Measurements from ENCODE around the gene UBE2Q1.

The UBE2Q1 gene

GRCh38 chr1:154571244-154571963, 12.9 kb upstream of the UBE2Q1 start:
- Mint-ChIP-seq H3K27me3 (ENCODE audit: low read depth) (peaks cover 64% of the 10 kb centered on the region), H3K4me1 (peaks cover 27% of the 10 kb centered on the region), H3K36me3 (ENCODE audit: low read depth) (no peaks in the 10 kb centered on the region), H3K9me3 (no peaks in the 10 kb centered on the region), H3K4me3 (no peak overlapping the region), H3K27ac (no peak overlapping the region)
- no peak for TF ChIP-seq CTCF (IDR thresholded peaks at IDR 0.05; ENCODE audit: unreplicated experiment in 3 of 3)

GRCh38 chr1:154568157-154568815, 9.8 kb upstream of the UBE2Q1 start:
- TF ChIP-seq CTCF (IDR thresholded peaks at IDR 0.05; ENCODE audit: unreplicated experiment in 3 of 3): no peak
- peak overlapping the region; percentile 43 to 75 (median 53) for H3K4me3 Mint-ChIP-seq
- no peak overlapping the region for H3K27ac Mint-ChIP-seq
- no peaks in the 10 kb centered on the region for H3K9me3 Mint-ChIP-seq
- peaks cover 9% of the 10 kb centered on the region for H3K4me1 Mint-ChIP-seq
- H3K36me3 Mint-ChIP-seq (ENCODE audit: low read depth): no peaks in the 10 kb centered on the region
- peaks cover 81% of the 10 kb centered on the region for H3K27me3 Mint-ChIP-seq (ENCODE audit: low read depth)

- H3K27me3 Mint-ChIP-seq (ENCODE audit: low read depth): peaks cover 81% of the 10 kb centered on the region
- TF ChIP-seq CTCF (IDR thresholded peaks at IDR 0.05; ENCODE audit: unreplicated experiment in 3 of 3): no peak
- H3K4me1 Mint-ChIP-seq: peaks cover 9% of the 10 kb centered on the region
- H3K4me3 Mint-ChIP-seq: peak within 1 kb of the TSS; percentile 75 to 80 (median 77)
- no peak within 1 kb of the TSS for H3K27ac Mint-ChIP-seq
- H3K9me3 Mint-ChIP-seq: no peaks in the 10 kb centered on the region
- no peaks in the 10 kb centered on the region for H3K36me3 Mint-ChIP-seq (ENCODE audit: low read depth)
These were observed 9.1 kb upstream of the UBE2Q1 start, which contains the start of gene CHRNB2 for GRCh38 chr1:154567386-154568156. Gene CHRNB2 (plus strand): TSS chr1:154567778. CDS start chr1:154568045, 267 bp downstream.

- TF ChIP-seq CTCF (IDR thresholded peaks at IDR 0.05; ENCODE audit: unreplicated experiment in 3 of 3): no peak
- no peak overlapping the region for H3K4me3 Mint-ChIP-seq
- H3K36me3 Mint-ChIP-seq (ENCODE audit: low read depth): no peaks in the 10 kb centered on the region
- no peak overlapping the region for H3K27ac Mint-ChIP-seq
- H3K9me3 Mint-ChIP-seq: no peaks in the 10 kb centered on the region
- H3K27me3 Mint-ChIP-seq (ENCODE audit: low read depth): peaks cover 73% of the 10 kb centered on the region
- peaks cover 9% of the 10 kb centered on the region for H3K4me1 Mint-ChIP-seq
These were observed 7.4 kb upstream of the UBE2Q1 start for GRCh38 chr1:154565876-154566275.

- peaks cover 17% of the 10 kb centered on the region for H3K36me3 Mint-ChIP-seq (ENCODE audit: low read depth)
- peaks cover 31% of the 10 kb centered on the region for H3K4me1 Mint-ChIP-seq
- H3K27ac Mint-ChIP-seq: peak overlapping the region; percentile 87 to 97 (median 94)
- peak overlapping the region; percentile 89 to 92 (median 91) for H3K4me3 Mint-ChIP-seq
- peak; percentile 93 for TF ChIP-seq CTCF (IDR thresholded peaks at IDR 0.05; ENCODE audit: unreplicated experiment in 3 of 3)
- peaks cover 12% of the 10 kb centered on the region for H3K27me3 Mint-ChIP-seq (ENCODE audit: low read depth)
- H3K9me3 Mint-ChIP-seq: no peaks in the 10 kb centered on the region
These were observed 1.1 kb upstream of the UBE2Q1 start for GRCh38 chr1:154559466-154560044.

Data from nephron (organoid).